Thyroid gland (tissue), 4 donors: ENCODE results near the gene SUV39H2.

Experiments
- CTCF ChIP-seq, 6 experiments: fragments of 200-600 bp in 3 of 6; fragments of 450-650 bp in 3 of 6; sonication (generic) in 3 of 6; IDR thresholded peaks; one replicate each; pipeline ENCODE4 v1.5.1; 2016 to 2019; ENCODE audit warnings: antibody characterized with exemption in 6 of 6, mild to moderate bottlenecking in 2 of 6, inconsistent platforms in 1 of 6, moderate library complexity in 1 of 6
- POLR2A ChIP-seq, 2 donors: fragments of 450-650 bp; IDR thresholded peaks; one replicate each; pipeline ENCODE4 v1.6.1; 2017; ENCODE audit warnings: antibody characterized with exemption in 2 of 2, mild to moderate bottlenecking in 2 of 2, moderate library complexity in 1 of 2

GRCh38 chr10:14911801-14912200 lies 33.1 kb downstream of the SUV39H2 start:
- TF ChIP-seq POLR2A (IDR thresholded peaks at IDR 0.05) (no peak), CTCF (IDR thresholded peaks at IDR 0.05) (no peak)
